Measurements from ENCODE around the gene RAI14.

- no peak for TF ChIP-seq CTCF (IDR thresholded peaks at IDR 0.05 in 4 of 5, conservative IDR thresholded peaks at IDR 0.05 in 1 of 5)
- no peak for TF ChIP-seq POLR2A (IDR thresholded peaks at IDR 0.05)
Observed at GRCh38 chr5:34657988-34658387, 1.9 kb downstream of the RAI14 start.
